WTC11 (cell line): Measurements from ENCODE around the gene SENP8. TPM values are rescaled to one million over a fixed set of nuclear protein-coding genes. Genes with fewer than 3 reads are reported as not detected.
A peak's percentile ranks its signal among the peaks of the same experiment; 100 is the strongest.

Source experiments
- ATAC-seq: fragments of 200-7000 bp; cut with Tn5 transposase; 2 replicates; pipeline ENCODE4 v1.10.0; 2021; ENCODE audit warnings: mild to moderate bottlenecking, moderate library complexity
- Bru-seq: library from RNA; stranded (reverse); fragments of 400-500 nt; gene quantifications from one replicate; lab custom pipeline; 2021; lab: Mats Ljungman, UMichigan
- CTCF ChIA-PET: fragments of 300-600 bp; sonication (Branson Sonifier 250); formaldehyde crosslinking; loops from one replicate; lab custom pipeline; 2021; ENCODE audit warnings: antibody characterized with exemption; lab: Charles Lee
- POLR2A ChIA-PET: fragments of 350-600 bp; sonication (Branson Sonifier 250); formaldehyde crosslinking; loops from one replicate; lab custom pipeline; 2021; ENCODE audit warnings: antibody characterized with exemption; lab: Charles Lee
- DNase-seq: peaks from one replicate; pipeline ENCODE4 v3.0.0; 2021; ENCODE audit warnings: low spot score
- H3K27ac Mint-ChIP-seq: 2 replicates; pipeline ENCODE4 v1.8.0; 2021; ENCODE audit warnings: mixed read lengths
- H3K27me3 Mint-ChIP-seq: 2 replicates; pipeline ENCODE4 v1.8.0; 2021; ENCODE audit warnings: low read depth, mild to moderate bottlenecking, moderate library complexity, mixed read lengths
- H3K36me3 Mint-ChIP-seq: 2 replicates; pipeline ENCODE4 v1.8.0; 2021; ENCODE audit warnings: mixed read lengths
- H3K4me1 Mint-ChIP-seq: 2 replicates; pipeline ENCODE4 v1.8.0; 2022; ENCODE audit warnings: mixed read lengths
- H3K4me3 Mint-ChIP-seq: 2 replicates; pipeline ENCODE4 v1.8.0; 2021; ENCODE audit warnings: mild to moderate bottlenecking, moderate library complexity, mixed read lengths
- H3K9me3 Mint-ChIP-seq: 2 replicates; pipeline ENCODE4 v1.8.0; 2021; ENCODE audit warnings: mixed read lengths
- FOXK1 ChIP-seq: sonication (generic); formaldehyde crosslinking; IDR thresholded peaks from 2 replicates; pipeline ENCODE4 v1.8.0; 2022; ENCODE audit warnings: mild to moderate bottlenecking, moderate library complexity, missing genetic modification reagents
- NR1H2 ChIP-seq: sonication (generic); formaldehyde crosslinking; IDR thresholded peaks from 2 replicates; pipeline ENCODE4 v1.9.0; 2021; ENCODE audit warnings: mild to moderate bottlenecking, moderate library complexity, missing genetic modification reagents
- SP1 ChIP-seq: sonication (generic); formaldehyde crosslinking; conservative IDR thresholded peaks from 2 replicates; pipeline ENCODE4 v1.8.1; 2022; ENCODE audit warnings: missing genetic modification reagents
- ZBTB21 ChIP-seq: sonication (generic); formaldehyde crosslinking; IDR thresholded peaks from 2 replicates; pipeline ENCODE4 v1.8.1; 2023; ENCODE audit warnings: mild to moderate bottlenecking, missing genetic modification reagents, borderline replicate concordance
- ZNF219 ChIP-seq: sonication (generic); formaldehyde crosslinking; IDR thresholded peaks from 2 replicates; pipeline ENCODE4 v1.8.0; 2023; ENCODE audit warnings: missing genetic modification reagents, mild to moderate bottlenecking, borderline replicate concordance
- ZNF317 ChIP-seq: sonication (generic); formaldehyde crosslinking; IDR thresholded peaks from 2 replicates; pipeline ENCODE4 v1.8.1; 2023; ENCODE audit warnings: low read depth, mild to moderate bottlenecking, moderate library complexity, missing genetic modification reagents, borderline replicate concordance
- long read RNA-seq, 3 experiments: library from RNA in 1 of 3; library from capped mRNA in 1 of 3; library from polyadenylated mRNA in 1 of 3; unstranded in 2 of 3; stranded (forward) in 1 of 3; transcript quantifications; one replicate each; pipeline ENCODE4 v2.0.0, GENCODE V29; 2021
- total RNA-seq: library from RNA; stranded (reverse); gene quantifications from 3 replicates; pipeline ENCODE4 v1.2.3, GENCODE V29; 2021
- TF ChIP-seq, protein P1 (sequence below): fragments of 250-450 bp; sonication (Bioruptor Pico); IDR thresholded peaks from 2 replicates; pipeline ENCODE4 v2.1.2; 2022; ENCODE audit warnings: mild to moderate bottlenecking, moderate library complexity
- TF ChIP-seq, protein P2 (sequence below): sonication (generic); formaldehyde crosslinking; IDR thresholded peaks from 2 replicates; pipeline ENCODE4 v1.8.1; 2022; ENCODE audit warnings: missing genetic modification reagents, borderline replicate concordance
- TF ChIP-seq, protein P3 (sequence below): sonication (generic); formaldehyde crosslinking; IDR thresholded peaks from 2 replicates; pipeline ENCODE4 v1.8.1; 2023; ENCODE audit warnings: mild to moderate bottlenecking, missing genetic modification reagents
- TF ChIP-seq, protein P4 (sequence below): sonication (generic); formaldehyde crosslinking; IDR thresholded peaks from 2 replicates; pipeline ENCODE4 v1.8.1; 2023; ENCODE audit warnings: mild to moderate bottlenecking, missing genetic modification reagents, moderate library complexity
- TF ChIP-seq, protein P5 (sequence below): sonication (generic); formaldehyde crosslinking; IDR thresholded peaks from 2 replicates; pipeline ENCODE4 v1.8.1; 2022; ENCODE audit warnings: low read depth, mild to moderate bottlenecking, moderate library complexity, missing genetic modification reagents, borderline replicate concordance
- TF ChIP-seq, protein P6 (sequence below): sonication (generic); formaldehyde crosslinking; IDR thresholded peaks from 2 replicates; pipeline ENCODE4 v1.8.0; 2022; ENCODE audit warnings: mild to moderate bottlenecking, missing genetic modification reagents
- TF ChIP-seq, protein P7 (sequence below): sonication (generic); formaldehyde crosslinking; IDR thresholded peaks from 2 replicates; pipeline ENCODE4 v1.8.0; 2023; ENCODE audit warnings: missing genetic modification reagents, mild to moderate bottlenecking, borderline replicate concordance
- TF ChIP-seq, protein P8 (sequence below): sonication (generic); formaldehyde crosslinking; IDR thresholded peaks from 2 replicates; pipeline ENCODE4 v1.8.1; 2023; ENCODE audit warnings: mild to moderate bottlenecking, moderate library complexity, missing genetic modification reagents
- TF ChIP-seq, protein P9 (sequence below): sonication (generic); formaldehyde crosslinking; IDR thresholded peaks from 2 replicates; pipeline ENCODE4 v1.8.1; 2022; ENCODE audit warnings: mild to moderate bottlenecking, moderate library complexity, missing genetic modification reagents

SENP8 gene
- total RNA-seq (6.0 to 6.8 TPM (median 6.3 TPM) in 3 replicates), Bru-seq, nascent RNA (percentile 68 among the genes with signal in this experiment)
- long read RNA-seq, experiment 1, full-length matches to known transcripts = 19 of 20 reads
- long read RNA-seq, experiment 1, partial matches to known transcripts = 0 of 20 reads
- long read RNA-seq, experiment 1, other reads (novel, unspliced or antisense) = 1 of 20 reads
- long read RNA-seq, experiment 2, full-length matches to known transcripts = 7 of 12 reads
- long read RNA-seq, experiment 2, partial matches to known transcripts = 3 of 12 reads
- long read RNA-seq, experiment 2, other reads (novel, unspliced or antisense) = 2 of 12 reads
- long read RNA-seq, experiment 3, full-length matches to known transcripts = 6 of 8 reads
- long read RNA-seq, experiment 3, partial matches to known transcripts = 2 of 8 reads
- long read RNA-seq, experiment 3, other reads (novel, unspliced or antisense) = 0 of 8 reads

DNA sequence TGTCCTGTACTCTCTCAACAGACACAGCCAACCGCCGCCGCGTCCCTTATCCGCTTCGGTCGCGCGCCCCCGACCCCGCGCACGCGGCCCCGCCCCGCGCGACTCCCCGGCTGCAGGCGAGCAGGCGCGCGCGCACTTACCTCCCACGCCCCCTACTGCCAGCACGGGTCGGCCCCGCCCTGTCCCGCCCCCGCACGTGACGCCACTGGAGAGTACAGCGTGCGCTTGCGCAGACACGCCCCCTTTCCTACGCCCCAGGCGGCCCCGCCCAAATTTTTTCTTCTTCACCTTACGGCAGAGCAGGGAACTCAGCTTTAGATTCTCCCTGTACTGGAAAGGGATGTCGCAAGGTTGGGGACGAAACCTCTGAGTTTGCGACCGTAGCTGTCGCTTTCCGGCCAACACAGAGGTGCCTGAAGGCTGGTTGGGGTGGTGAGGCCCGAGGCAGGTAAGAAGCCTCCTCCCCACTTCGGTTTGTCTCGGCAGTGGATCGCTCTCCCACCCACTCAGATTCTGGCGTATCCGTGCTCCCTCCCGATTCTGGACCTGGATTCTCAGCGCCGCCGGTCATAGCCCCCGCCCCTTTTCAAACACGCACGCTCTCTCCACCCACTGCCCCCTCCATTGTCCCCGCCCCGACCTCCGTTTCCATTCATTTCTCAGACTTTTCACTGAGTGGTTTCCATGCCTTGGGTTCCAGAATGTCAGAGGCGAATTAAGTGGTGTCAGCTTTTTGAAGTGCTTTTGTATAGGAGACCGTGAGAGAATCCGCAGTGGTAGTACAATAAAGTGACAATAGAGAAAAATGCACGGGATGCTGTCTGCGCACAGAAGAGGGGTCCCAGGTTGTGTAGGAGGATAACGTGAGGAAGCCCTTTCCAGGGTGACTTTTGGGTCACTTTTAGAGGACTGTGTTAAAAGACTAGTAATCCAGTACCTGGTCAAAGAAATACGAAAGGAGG is at the start of gene SENP8, which contains the start of gene MYO9A:
Gene SENP8, plus strand, starts transcription at position 387 of the 962 bp plus-strand sequence. CDS start 21,221 bp downstream, outside the sequence.
Gene MYO9A, minus strand, starts transcription at position 134 of the 962 bp plus-strand sequence. CDS start 71,587 bp downstream, outside the sequence.
- Mint-ChIP-seq H3K27me3 (no peaks in the 10 kb centered on the region), H3K4me3 (peak within 1 kb of the TSS; percentile 98)
- POLR2A ChIA-PET = interaction anchor here (0.5 to 0.6 kb wide), 2 partner anchors 46 to 190 kb away, joined by 3 read pairs; no protein-coding TSS in a partner anchor

More for the DNA sequence above, at the start of gene SENP8, which contains the start of gene MYO9A:
- ATAC-seq = peak; percentile 63
- Mint-ChIP-seq H3K27ac (peak within 1 kb of the TSS; percentile 99), H3K36me3 (no peaks in the 10 kb centered on the region), H3K4me1 (peaks cover 37% of the 10 kb centered on the region), H3K9me3 (no peaks in the 10 kb centered on the region)
- peak; percentile 99 for DNase-seq
- TF ChIP-seq, protein P1, sequence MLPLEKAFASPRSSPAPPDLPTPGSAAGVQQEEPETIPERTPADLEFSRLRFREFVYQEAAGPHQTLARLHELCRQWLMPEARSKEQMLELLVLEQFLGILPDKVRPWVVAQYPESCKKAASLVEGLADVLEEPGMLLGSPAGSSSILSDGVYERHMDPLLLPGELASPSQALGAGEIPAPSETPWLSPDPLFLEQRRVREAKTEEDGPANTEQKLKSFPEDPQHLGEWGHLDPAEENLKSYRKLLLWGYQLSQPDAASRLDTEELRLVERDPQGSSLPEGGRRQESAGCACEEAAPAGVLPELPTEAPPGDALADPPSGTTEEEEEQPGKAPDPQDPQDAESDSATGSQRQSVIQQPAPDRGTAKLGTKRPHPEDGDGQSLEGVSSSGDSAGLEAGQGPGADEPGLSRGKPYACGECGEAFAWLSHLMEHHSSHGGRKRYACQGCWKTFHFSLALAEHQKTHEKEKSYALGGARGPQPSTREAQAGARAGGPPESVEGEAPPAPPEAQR (CRISPR knock-in tag) = no peak
- no peak for TF ChIP-seq ZNF219 (CRISPR knock-in tag)
- peak; percentile 85 for TF ChIP-seq SP1 (CRISPR knock-in tag)
- TF ChIP-seq, protein P2, sequence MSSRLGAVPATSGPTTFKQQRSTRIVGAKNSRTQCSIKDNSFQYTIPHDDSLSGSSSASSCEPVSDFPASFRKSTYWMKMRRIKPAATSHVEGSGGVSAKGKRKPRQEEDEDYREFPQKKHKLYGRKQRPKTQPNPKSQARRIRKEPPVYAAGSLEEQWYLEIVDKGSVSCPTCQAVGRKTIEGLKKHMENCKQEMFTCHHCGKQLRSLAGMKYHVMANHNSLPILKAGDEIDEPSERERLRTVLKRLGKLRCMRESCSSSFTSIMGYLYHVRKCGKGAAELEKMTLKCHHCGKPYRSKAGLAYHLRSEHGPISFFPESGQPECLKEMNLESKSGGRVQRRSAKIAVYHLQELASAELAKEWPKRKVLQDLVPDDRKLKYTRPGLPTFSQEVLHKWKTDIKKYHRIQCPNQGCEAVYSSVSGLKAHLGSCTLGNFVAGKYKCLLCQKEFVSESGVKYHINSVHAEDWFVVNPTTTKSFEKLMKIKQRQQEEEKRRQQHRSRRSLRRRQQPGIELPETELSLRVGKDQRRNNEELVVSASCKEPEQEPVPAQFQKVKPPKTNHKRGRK (CRISPR knock-in tag) = no peak
- no peak for TF ChIP-seq ZBTB21 (CRISPR knock-in tag)
- TF ChIP-seq ZNF317 (CRISPR knock-in tag) = no peak
- TF ChIP-seq, protein P3, sequence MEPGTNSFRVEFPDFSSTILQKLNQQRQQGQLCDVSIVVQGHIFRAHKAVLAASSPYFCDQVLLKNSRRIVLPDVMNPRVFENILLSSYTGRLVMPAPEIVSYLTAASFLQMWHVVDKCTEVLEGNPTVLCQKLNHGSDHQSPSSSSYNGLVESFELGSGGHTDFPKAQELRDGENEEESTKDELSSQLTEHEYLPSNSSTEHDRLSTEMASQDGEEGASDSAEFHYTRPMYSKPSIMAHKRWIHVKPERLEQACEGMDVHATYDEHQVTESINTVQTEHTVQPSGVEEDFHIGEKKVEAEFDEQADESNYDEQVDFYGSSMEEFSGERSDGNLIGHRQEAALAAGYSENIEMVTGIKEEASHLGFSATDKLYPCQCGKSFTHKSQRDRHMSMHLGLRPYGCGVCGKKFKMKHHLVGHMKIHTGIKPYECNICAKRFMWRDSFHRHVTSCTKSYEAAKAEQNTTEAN (CRISPR knock-in tag) = no peak
- TF ChIP-seq, protein P4, sequence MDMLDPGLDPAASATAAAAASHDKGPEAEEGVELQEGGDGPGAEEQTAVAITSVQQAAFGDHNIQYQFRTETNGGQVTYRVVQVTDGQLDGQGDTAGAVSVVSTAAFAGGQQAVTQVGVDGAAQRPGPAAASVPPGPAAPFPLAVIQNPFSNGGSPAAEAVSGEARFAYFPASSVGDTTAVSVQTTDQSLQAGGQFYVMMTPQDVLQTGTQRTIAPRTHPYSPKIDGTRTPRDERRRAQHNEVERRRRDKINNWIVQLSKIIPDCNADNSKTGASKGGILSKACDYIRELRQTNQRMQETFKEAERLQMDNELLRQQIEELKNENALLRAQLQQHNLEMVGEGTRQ (CRISPR knock-in tag) = peak; percentile 97
- TF ChIP-seq, protein P5, sequence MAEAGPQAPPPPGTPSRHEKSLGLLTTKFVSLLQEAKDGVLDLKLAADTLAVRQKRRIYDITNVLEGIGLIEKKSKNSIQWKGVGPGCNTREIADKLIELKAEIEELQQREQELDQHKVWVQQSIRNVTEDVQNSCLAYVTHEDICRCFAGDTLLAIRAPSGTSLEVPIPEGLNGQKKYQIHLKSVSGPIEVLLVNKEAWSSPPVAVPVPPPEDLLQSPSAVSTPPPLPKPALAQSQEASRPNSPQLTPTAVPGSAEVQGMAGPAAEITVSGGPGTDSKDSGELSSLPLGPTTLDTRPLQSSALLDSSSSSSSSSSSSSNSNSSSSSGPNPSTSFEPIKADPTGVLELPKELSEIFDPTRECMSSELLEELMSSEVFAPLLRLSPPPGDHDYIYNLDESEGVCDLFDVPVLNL (CRISPR knock-in tag) = no peak
- TF ChIP-seq, protein P6, sequence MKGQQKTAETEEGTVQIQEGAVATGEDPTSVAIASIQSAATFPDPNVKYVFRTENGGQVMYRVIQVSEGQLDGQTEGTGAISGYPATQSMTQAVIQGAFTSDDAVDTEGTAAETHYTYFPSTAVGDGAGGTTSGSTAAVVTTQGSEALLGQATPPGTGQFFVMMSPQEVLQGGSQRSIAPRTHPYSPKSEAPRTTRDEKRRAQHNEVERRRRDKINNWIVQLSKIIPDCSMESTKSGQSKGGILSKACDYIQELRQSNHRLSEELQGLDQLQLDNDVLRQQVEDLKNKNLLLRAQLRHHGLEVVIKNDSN (CRISPR knock-in tag) = peak; percentile 94
- no peak for TF ChIP-seq NR1H2 (CRISPR knock-in tag)
- TF ChIP-seq FOXK1 (CRISPR knock-in tag) = peak; percentile 13
- TF ChIP-seq, protein P7, sequence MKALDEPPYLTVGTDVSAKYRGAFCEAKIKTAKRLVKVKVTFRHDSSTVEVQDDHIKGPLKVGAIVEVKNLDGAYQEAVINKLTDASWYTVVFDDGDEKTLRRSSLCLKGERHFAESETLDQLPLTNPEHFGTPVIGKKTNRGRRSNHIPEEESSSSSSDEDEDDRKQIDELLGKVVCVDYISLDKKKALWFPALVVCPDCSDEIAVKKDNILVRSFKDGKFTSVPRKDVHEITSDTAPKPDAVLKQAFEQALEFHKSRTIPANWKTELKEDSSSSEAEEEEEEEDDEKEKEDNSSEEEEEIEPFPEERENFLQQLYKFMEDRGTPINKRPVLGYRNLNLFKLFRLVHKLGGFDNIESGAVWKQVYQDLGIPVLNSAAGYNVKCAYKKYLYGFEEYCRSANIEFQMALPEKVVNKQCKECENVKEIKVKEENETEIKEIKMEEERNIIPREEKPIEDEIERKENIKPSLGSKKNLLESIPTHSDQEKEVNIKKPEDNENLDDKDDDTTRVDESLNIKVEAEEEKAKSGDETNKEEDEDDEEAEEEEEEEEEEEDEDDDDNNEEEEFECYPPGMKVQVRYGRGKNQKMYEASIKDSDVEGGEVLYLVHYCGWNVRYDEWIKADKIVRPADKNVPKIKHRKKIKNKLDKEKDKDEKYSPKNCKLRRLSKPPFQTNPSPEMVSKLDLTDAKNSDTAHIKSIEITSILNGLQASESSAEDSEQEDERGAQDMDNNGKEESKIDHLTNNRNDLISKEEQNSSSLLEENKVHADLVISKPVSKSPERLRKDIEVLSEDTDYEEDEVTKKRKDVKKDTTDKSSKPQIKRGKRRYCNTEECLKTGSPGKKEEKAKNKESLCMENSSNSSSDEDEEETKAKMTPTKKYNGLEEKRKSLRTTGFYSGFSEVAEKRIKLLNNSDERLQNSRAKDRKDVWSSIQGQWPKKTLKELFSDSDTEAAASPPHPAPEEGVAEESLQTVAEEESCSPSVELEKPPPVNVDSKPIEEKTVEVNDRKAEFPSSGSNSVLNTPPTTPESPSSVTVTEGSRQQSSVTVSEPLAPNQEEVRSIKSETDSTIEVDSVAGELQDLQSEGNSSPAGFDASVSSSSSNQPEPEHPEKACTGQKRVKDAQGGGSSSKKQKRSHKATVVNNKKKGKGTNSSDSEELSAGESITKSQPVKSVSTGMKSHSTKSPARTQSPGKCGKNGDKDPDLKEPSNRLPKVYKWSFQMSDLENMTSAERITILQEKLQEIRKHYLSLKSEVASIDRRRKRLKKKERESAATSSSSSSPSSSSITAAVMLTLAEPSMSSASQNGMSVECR (CRISPR knock-in tag) = 0 out of 2 replicates have a peak, but pooled peaks have one; percentile 55
- TF ChIP-seq, protein P8, sequence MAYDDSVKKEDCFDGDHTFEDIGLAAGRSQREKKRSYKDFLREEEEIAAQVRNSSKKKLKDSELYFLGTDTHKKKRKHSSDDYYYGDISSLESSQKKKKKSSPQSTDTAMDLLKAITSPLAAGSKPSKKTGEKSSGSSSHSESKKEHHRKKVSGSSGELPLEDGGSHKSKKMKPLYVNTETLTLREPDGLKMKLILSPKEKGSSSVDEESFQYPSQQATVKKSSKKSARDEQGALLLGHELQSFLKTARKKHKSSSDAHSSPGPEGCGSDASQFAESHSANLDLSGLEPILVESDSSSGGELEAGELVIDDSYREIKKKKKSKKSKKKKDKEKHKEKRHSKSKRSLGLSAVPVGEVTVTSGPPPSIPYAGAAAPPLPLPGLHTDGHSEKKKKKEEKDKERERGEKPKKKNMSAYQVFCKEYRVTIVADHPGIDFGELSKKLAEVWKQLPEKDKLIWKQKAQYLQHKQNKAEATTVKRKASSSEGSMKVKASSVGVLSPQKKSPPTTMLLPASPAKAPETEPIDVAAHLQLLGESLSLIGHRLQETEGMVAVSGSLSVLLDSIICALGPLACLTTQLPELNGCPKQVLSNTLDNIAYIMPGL (CRISPR knock-in tag) = 0 out of 2 replicates have a peak, but pooled peaks have one; percentile 30
- TF ChIP-seq, protein P9, sequence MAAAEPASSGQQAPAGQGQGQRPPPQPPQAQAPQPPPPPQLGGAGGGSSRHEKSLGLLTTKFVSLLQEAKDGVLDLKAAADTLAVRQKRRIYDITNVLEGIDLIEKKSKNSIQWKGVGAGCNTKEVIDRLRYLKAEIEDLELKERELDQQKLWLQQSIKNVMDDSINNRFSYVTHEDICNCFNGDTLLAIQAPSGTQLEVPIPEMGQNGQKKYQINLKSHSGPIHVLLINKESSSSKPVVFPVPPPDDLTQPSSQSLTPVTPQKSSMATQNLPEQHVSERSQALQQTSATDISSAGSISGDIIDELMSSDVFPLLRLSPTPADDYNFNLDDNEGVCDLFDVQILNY = peak; percentile 81; the same call in 1 of the 2 replicates
- CTCF ChIA-PET = interaction anchor here (0.5 to 2.5 kb wide), 9 partner anchors 8 to 374 kb away, joined by 3 to 7 read pairs (median 3); no protein-coding TSS in a partner anchor
